Measurements from ENCODE around the gene EAPP.
A peak's percentile ranks its signal among the peaks of the same experiment; 100 is the strongest.
"Not testable (repeated sequence)": the region's sequence is repeated elsewhere in the genome, so short reads cannot be mapped to it uniquely, and the experiment has no call there.

Gene EAPP

DNA sequence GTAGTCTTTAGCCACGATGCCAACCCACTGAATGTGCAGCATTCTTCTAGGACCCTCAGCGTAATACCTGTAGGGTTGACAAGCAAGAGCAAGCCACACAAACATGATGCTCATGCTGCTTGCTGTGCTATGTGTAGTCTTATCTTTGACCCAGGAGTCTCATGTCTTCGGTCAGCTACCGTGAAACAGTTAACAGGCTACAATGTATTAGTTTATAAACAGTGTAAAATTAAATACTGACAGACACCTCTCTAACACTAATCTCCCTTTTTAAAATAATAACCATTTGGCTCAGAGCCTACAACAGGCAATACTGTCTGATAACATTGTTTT is 1.9 kb downstream of the EAPP start:
- DNase-seq = no peak

DNA sequence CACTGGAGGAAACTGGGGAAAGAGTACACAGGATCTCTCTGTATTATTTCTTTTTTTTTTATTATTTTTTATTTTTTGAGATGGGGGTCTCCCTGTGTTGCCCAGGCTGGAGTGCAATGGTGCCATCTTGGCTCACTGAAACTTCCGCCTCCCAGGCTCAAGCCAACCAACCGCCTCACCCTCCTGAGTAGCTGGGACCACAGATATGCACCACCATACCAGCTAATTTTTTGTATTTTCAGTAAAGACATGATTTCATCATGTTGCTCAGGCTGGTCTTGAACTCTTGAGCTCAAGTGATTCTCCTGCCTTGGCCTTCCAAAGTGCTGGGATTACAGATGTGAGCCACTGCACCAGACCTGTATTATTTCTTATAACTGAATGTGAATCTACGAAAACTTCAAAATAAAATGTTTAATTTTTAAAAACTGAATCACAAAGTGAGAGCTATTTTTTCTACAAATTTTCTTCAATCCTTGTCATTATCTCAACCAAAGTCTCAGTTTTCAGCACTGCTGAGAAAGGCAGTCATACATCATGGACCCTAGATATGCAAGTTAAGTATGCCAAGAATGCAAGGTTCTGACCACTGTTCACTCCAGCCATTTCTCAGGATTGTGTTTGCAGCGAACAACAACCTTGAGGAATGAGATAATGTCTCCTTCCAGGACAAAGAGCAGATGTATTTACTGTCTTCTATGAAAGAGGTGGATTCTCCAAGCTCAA is 2.4 kb downstream of the EAPP start:
- no peak for DNase-seq

GRCh38 chr14:34527591-34527990 is 11.9 kb downstream of the EAPP start:
- DNase-seq = no peak

DNA sequence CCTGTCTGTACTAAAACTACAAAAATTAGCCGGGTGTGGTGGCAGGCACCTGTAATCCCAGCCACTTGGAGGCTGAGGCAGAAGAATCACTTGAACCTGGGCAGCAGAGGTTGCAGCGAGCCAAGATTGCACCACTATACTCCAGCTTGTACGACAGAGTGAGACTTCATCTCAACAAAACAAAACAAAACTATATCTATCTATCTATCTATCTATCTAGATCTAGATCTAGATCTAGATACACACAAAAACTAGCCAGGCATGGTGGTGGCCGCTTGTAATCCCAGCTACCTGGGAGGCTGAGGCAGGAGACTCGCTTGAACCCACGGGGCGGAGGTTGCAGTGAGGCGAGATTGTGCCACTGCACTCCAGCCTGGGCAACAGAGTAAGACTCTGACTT is 15.3 kb downstream of the EAPP start:
- DNase-seq = not testable (repeated sequence)

GRCh38 chr14:34522496-34522895 is 17.0 kb downstream of the EAPP start:
- DNase-seq = no peak

GRCh38 chr14:34521071-34521470 is 18.4 kb downstream of the EAPP start:
- not testable (repeated sequence) for DNase-seq

DNA sequence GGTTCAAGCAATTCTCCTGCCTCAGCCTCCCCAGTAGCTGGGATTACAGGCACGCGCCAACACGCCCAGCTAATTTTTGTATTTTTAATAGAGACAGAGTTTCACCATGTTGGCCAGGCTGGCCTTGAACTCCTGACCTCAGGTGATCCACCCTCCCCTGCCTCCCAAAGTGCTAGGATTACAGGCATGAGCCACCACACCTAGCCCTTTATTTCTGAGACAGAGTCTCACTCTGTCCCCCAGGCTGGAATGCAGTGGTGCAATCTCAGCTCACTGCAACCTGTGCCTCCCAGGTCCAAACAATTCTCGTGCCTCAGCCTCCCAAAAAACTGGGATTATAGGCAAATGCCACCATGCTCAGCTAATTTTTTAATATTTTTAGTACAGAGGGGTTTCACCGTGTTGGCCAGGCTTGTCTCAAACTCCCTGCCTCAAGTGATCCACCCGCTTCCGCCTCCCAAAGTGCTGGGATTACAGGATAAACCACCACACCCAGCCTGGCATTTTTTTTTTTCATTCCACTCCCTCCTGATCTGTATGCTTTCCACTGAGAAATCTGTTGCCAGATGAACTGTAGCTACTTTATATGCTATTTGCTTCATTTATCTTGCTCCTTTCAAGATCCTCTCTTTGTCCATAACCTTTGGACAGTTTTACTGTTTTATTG is 19.1 kb downstream of the EAPP start:
- DNase-seq = not testable (repeated sequence)

DNA sequence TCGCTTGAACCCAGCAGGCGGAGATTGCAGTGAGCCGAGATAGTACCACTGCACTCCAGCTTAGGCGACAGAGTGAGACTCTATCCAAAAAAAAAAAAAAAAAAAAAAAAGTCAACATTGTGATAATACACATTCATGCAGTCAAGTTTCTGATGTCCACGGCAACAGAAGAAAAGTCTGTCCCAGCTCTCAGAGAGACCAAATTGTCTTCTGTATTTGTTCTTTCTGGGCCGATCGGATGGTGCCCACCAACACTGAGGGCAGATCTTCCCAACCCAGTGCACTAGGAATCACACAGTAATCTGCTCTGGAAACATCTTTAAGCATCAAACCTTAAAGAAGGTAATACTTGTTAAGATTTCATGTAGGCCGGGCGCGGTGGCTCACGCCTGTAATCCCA is 31.6 kb downstream of the EAPP start:
- no peak for DNase-seq

DNA sequence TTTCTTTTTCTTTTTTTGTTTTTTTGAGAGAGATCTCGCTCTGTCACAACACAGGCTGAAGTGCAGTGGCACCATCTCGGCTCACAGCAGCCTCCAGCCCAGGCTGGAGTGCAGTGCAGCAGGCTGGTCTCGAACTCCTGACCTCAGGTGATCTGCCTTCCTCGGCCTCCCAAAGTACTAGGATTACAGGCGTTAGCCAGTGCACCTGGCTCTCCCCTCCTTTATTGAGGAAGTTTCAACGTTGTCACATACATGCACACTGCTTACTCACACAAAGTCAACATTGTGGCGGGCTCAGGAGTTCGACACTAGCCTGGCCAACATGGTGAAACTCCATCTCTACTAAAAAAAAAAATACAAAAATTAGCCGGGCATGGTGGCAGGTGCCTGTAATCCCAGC is 32.0 kb downstream of the EAPP start:
- DNase-seq = no peak

GRCh38 chr14:34505124-34505491 is 34.4 kb downstream of the EAPP start:
- DNase-seq = not testable (repeated sequence)

GRCh38 chr14:34504027-34504426 is 35.5 kb downstream of the EAPP start:
- DNase-seq = not testable (repeated sequence)

DNA sequence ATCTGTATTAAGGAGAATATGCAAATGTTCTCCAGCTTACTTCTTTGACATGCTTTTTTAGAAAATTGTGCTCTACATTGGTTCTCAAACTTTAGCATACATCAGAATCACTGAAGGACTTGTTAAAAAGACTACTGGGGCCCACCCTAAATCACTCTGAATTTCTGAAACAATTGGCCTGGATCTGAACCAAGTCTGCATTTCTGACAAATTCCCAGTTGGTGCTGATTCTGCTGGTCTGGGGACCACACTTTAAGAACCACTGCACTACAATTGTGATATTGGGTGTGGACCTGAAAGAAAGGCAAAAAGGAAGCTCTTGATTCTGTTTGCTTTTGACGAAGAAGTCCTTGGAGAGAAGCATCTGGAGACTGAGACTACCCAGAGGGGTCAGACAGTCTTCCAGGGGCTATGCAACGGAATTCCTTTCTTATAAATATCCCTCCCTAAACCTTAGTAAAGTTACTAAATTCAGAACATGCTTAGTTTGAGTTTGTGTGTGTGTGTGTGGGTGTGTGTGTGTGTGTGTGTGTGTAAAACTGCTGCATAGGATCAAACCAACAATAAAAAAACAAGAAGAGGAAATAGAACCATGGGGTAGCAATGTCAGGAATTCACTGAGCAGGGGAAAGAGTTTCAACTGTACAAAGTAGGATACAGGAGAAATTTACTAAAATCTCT is 36.8 kb downstream of the EAPP start:
- DNase-seq = no peak

GRCh38 chr14:34502001-34502400 is 37.5 kb downstream of the EAPP start:
- DNase-seq = no peak

GRCh38 chr14:34501004-34501580 is 38.4 kb downstream of the EAPP start:
- no peak for DNase-seq

DNA sequence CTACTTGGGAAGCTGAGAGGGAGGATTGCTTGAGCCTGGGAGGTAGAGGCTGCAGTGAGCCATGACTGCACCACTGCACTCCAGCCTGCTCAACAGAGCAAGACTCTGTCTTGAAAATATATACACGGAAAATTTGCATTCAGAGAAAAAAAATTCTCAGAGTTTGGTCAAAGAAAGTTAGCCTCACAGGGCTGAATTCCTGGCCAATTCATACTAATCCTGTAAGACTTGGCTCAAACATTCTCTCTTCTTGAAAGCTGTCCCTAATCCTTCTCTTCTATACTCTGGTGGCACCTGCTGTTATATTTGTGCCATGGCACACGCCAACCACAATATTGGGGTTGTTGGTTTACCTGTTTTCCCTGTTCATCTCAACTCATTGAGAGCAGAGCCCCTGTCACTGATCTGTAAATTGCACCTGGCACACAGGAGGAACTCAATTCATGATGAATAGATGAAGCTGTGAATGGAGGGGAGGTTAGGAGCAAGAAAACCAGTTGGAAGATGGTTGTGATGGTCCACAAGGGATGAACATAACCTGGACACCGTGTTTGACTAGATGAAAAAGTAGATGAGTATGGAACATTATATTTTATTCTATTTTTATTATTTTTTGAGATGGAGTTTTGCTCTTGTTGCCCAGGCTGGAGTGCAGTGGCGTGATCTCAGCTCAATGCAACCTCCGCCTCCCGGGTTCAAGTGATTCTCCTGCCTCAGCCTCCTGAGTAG is 40.7 kb downstream of the EAPP start:
- DNase-seq = peak; percentile 15 to 16

DNA sequence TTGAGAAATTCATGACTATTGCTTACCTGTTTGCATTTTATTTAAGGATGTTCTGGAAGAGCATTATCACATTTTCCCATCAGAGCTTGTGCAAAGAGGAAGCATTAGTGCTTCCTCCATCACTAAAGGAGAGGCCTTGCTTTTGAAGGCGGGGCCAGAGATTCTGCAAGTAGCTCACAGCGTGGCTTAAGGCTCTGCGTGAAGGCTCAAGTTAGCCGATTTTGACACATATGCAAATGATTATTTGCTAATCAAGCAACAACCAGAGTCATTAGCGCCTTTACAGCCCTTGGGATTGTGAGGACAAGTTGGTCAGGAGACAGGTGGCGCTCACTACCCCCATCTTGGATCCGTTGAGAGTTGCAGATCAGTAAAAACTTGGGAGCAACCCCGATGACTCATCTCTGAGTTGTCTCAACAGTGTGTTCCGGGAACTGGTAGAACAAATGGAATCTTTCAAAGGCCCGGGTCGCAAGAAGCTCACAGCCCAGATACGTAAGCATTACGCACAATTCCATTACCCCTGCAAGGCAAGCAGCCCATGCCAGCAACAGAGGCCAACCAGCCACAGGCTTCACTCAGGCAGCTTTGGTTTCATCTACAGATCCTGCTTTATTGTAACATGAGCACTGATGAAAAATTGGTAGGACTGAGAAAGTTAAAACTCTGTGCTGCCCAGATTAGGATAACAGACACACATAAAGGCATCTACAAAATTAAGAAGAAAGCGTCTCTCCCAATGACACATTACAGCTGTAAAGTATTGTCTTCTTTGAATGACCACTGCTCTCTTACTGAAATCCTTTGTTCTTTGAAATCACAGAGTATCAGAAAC is 42.6 kb downstream of the EAPP start:
- DNase-seq = peak; percentile 52 to 53

- no peak for DNase-seq
These were observed 43.4 kb downstream of the EAPP start for GRCh38 chr14:34496007-34496678.

DNA sequence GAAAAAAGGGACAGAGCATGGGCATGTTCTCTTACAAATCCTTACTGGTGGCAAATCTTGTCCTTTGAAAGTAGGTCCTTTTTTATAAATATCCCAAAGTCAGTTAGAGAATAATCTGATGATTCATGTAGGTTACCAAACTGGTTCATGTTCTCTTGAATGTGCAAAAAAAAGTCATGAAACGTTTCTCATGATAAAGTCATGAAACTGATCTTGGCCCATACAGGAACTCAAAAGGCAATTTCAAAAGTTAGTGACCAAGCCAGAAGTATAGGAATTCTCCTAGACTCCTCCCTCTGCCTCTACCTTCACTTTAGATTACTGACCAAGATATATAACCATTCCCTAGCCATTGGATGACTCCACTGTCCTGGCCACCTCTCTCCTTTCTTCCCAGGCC is 50.2 kb downstream of the EAPP start:
- DNase-seq = no peak

DNA sequence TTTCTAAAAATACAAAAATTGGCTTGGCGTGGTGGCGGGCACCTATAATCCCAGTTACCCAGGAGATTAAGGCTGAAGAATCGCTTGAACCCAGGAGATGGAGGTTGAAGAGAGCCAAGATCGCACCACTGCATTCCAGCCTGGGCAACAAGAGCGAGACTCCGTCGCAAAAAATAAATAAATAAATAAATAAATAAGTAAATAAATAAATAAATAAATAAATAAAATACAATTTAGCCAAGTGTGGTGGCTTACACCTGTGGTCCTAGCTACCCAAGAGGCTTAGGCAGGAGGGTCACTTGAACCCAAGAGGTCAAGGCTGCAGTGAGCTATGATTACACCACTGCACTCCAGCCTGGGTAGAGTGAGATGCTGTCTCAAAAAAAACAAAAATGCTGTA is 51.0 kb downstream of the EAPP start:
- DNase-seq = no peak

- DNase-seq = no peak
These were observed 54.8 kb downstream of the EAPP start for GRCh38 chr14:34484726-34485125.

DNA sequence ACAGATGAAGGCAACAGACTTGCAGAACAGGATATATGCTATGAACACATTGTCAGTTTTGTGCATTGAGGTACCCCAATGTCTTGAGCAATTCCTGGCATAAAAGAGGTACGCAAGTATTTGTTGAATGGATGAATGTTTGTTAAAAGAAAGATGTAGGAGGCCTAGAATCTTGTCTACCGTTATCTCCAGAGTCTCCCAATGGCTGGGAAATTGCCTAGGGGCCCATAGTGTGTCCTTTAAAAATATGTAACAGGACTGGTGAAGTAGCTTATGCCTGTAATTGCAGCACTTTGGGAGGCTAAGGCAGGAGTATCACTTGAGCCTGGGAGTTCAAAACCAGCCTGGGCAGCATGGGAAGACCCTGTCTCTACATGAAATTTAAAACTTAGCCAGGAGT is 57.0 kb downstream of the EAPP start:
- DNase-seq = no peak

GRCh38 chr14:34479694-34480093 is 59.8 kb downstream of the EAPP start:
- DNase-seq = no peak
